SK-MEL-5 (cell line): ENCODE results near the gene TK1. TPM values are rescaled to one million over a fixed set of nuclear protein-coding genes. Genes with fewer than 3 reads are reported as not detected.
"Not testable (repeated sequence)": the region's sequence is repeated elsewhere in the genome, so short reads cannot be mapped to it uniquely, and the experiment has no call there.

ENCODE experiments used
- DNase-seq: peaks from one replicate; pipeline ENCODE4 v3.0.0-alpha.2; 2016; ENCODE audit warnings: low read depth, low spot score
- in situ Hi-C: cut with HindIII; loops from 2 replicates; pipeline ENCODE4 v1.10.0; 2016; ENCODE audit warnings: low sequenced_read_pairs, high pct_unique_total_duplicates, low pct_unique_long_range_greater_than_20kb
- total RNA-seq: library from RNA; depleted of rRNA; stranded (reverse); fragments of >200 nt; shearing (Covaris generic); gene quantifications from 2 replicates; pipeline ENCODE4 v1.2.3, GENCODE V29; 2014

The TK1 gene
- total RNA-seq, 1 experiment from 2014 or later, result 85.4 TPM

- in situ Hi-C loops, result no loop called here
- peak; percentile 47 for DNase-seq
Measured at GRCh38 chr17:78185981-78186691, 716 bp downstream of the TK1 start.

- in situ Hi-C loops, result no loop called here
- no peak for DNase-seq
Measured at GRCh38 chr17:78184868-78185267, 2.0 kb downstream of the TK1 start.

- no peak for DNase-seq
- in situ Hi-C loops, result no loop called here
Measured at GRCh38 chr17:78184351-78184750, 2.5 kb downstream of the TK1 start.

- DNase-seq, result no peak
- in situ Hi-C loops, result no loop called here
Measured at GRCh38 chr17:78183916-78184315, 2.9 kb downstream of the TK1 start.

- in situ Hi-C loops, result no loop called here
- no peak for DNase-seq
Measured at GRCh38 chr17:78182504-78182903, 4.3 kb downstream of the TK1 start.

GRCh38 chr17:78180508-78180907 lies 6.3 kb downstream of the TK1 start:
- in situ Hi-C loops, result no loop called here
- no peak for DNase-seq

GRCh38 chr17:78180083-78180482 lies 6.8 kb downstream of the TK1 start:
- DNase-seq, result no peak
- in situ Hi-C loops, result no loop called here

- in situ Hi-C loops, result no loop called here
- no peak for DNase-seq
Measured at GRCh38 chr17:78179372-78179771, 7.5 kb downstream of the TK1 start.

- in situ Hi-C loops, result no loop called here
Measured at GRCh38 chr17:78176548-78177025, 10.3 kb downstream of the TK1 start.

GRCh38 chr17:78175643-78175981 lies 11.2 kb downstream of the TK1 start:
- no peak for DNase-seq
- in situ Hi-C loops, result no loop called here

More at GRCh38 chr17:78176548-78177025, 10.3 kb downstream of the TK1 start:
- DNase-seq, result peak; percentile 85

GRCh38 chr17:78174870-78175642 lies 11.8 kb downstream of the TK1 start:
- in situ Hi-C loops, result no loop called here
- no peak for DNase-seq

GRCh38 chr17:78174346-78174869 lies 12.4 kb downstream of the TK1 start:
- in situ Hi-C loops, result no loop called here
- peak; percentile 47 for DNase-seq

- in situ Hi-C loops, result no loop called here
- DNase-seq, result no peak
Measured at GRCh38 chr17:78173097-78173715, 13.6 kb downstream of the TK1 start.

GRCh38 chr17:78172249-78173051 lies 14.4 kb downstream of the TK1 start:
- in situ Hi-C loops, result no loop called here
- no peak for DNase-seq

GRCh38 chr17:78171591-78172248 lies 15.1 kb downstream of the TK1 start:
- DNase-seq, in situ Hi-C loops: not testable (repeated sequence)

- in situ Hi-C loops, result no loop called here
- DNase-seq, result no peak
Measured at GRCh38 chr17:78170692-78171590, 15.9 kb downstream of the TK1 start.
